Urinary bladder (tissue), 4 donors: Measurements from ENCODE around the gene CRADD. TPM values are rescaled to one million over a fixed set of nuclear protein-coding genes. Genes with fewer than 3 reads are reported as not detected.
"Not testable (repeated sequence)": the region's sequence is repeated elsewhere in the genome, so short reads cannot be mapped to it uniquely, and the experiment has no call there.

Source experiments
- DNase-seq: peaks from one replicate; pipeline ENCODE4 v3.0.0-alpha.2; 2015; ENCODE audit errors: extremely low spot score
- H3K27ac ChIP-seq: one replicate; pipeline ENCODE4 v1.5.1; 2013; ENCODE audit warnings: low read depth, mild to moderate bottlenecking, moderate library complexity
- H3K36me3 ChIP-seq: one replicate; pipeline ENCODE4 v1.6.1; 2013; ENCODE audit warnings: mild to moderate bottlenecking, moderate library complexity; ENCODE audit not compliant: insufficient read depth
- H3K4me1 ChIP-seq: one replicate; pipeline ENCODE4 v1.6.1; 2013; ENCODE audit warnings: mild to moderate bottlenecking, moderate library complexity; ENCODE audit not compliant: insufficient read depth
- H3K4me3 ChIP-seq: one replicate; pipeline ENCODE4 v1.5.1; 2013; ENCODE audit warnings: low read depth, low read length
- WGBS: extraction: QIAGEN DNeasy Blood & Tissue Kit; methylation state at CpG from one replicate; pipeline ENCODE4 v1.1.7; 2013; 5-methylcytosine and 5-hydroxymethylcytosine counted together
- polyA plus RNA-seq: library from polyadenylated mRNA; stranded (reverse); fragments of 200-250 nt; gene quantifications from one replicate; pipeline ENCODE4 v1.2.3, GENCODE V29; 2013
- total RNA-seq: library from RNA; depleted of rRNA; stranded (reverse); fragments of >200 nt; gene quantifications from one replicate; pipeline ENCODE4 v1.2.3, GENCODE V29; 2014
- donor health status: healthy with polysubstance abuse.
- donor health status: healthy.

CRADD gene
- total and polyA plus RNA-seq, 2 donors: 22.7 to 29.6 TPM

DNA sequence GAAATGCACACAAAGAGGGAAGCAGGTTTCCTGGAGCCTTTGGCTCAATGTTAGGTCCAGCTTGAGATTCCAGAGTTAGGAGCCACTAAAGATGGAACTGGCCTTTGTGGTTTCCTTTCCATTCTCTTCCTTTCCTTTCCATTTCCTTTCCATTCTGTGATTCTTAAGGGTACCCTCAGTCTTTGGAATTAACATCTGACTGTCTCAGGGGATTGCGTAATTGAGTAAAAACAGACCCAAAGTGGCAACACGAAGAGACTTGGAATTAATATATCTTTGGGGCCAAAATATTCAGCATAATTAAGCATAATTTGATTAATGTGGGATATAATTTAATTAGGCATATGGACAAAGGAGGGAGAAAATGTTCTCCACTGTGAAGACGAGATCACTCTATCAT is 205.6 kb downstream of the CRADD start:
- H3K4me1 ChIP-seq: no peaks in the 10 kb centered on the region

DNA sequence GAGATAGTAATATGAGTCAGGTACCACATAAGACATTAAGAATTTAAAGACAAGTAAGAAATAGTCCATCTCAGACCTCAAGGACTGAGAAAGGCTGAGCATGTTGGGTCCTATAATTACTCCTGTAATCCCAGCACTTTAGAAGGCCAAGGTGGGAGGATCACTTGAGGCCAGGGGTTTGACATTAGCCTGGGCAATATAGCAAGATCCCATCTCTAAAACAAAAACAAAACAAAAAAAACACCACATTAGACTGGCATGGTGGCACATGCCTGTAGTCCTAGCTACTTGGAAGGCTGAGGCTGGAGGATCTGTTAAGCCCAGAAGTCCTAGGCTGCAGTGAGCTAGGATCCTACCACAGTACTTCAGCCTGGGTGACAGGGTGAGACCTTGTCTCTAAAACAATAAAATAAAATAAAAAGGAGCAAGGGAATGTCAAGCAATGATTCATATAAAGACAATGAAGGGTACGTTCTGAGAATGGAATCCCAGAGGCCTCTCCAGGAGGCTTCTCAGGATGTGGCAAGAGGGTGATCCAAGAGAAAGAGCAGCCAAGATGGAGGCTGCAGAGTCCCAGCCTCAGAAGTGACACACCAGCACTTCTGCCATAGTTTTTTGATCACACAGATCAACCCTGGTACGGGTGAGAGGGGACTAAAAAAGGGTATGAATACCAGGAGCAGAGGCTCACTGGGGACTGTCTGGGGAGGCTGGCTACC is 206.4 kb downstream of the CRADD start:
- WGBS: 74% methylated on average over 2 of the region's 2 CpGs
- no peak overlapping the region for H3K27ac ChIP-seq
- H3K4me1 ChIP-seq: no peaks in the 10 kb centered on the region
- no peak for DNase-seq
- no peak overlapping the region for H3K4me3 ChIP-seq
- H3K36me3 ChIP-seq: no peaks in the 10 kb centered on the region

More for the DNA sequence above, 205.6 kb downstream of the CRADD start:
- WGBS: 80% methylated on average over 3 of the region's 3 CpGs
- no peak for DNase-seq
- H3K36me3 ChIP-seq: no peaks in the 10 kb centered on the region
- no peak overlapping the region for H3K27ac ChIP-seq
- H3K4me3 ChIP-seq: no peak overlapping the region

DNA sequence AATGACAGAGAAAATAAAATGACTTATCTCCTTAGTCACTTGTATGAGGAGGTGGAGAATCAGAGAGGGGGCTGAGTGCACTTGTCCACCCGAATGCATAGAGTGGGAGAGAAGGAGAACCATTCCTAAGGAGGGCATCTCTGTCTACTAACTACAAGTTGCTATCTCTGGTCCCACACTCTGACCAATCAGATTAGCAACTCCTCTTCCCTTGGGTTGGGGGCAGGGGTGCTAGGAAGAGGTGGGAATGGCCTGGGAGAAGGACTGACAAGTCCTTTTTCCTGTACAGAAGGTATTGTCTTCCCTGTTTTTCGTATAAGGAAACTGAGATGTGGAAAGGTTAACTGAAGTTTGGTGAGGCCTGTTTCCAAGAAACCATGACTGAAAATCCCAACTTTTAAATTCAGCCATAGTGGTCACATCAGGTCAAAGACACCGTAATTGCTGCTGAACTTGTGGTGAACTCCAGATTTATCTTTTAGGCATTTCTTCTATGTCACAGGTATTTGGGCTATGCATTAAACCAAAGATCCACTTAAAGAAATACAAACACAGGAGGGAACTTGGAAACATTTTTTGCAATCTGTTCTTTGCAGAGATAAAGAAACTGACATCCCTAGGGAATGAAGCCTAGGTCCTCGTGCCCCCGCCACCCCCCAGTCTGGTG is 207.8 kb downstream of the CRADD start:
- no peaks in the 10 kb centered on the region for H3K36me3 ChIP-seq
- no peak for DNase-seq
- no peaks in the 10 kb centered on the region for H3K4me1 ChIP-seq
- no peak overlapping the region for H3K27ac ChIP-seq
- 51% methylated on average over 5 of the region's 5 CpGs for WGBS
- no peak overlapping the region for H3K4me3 ChIP-seq

DNA sequence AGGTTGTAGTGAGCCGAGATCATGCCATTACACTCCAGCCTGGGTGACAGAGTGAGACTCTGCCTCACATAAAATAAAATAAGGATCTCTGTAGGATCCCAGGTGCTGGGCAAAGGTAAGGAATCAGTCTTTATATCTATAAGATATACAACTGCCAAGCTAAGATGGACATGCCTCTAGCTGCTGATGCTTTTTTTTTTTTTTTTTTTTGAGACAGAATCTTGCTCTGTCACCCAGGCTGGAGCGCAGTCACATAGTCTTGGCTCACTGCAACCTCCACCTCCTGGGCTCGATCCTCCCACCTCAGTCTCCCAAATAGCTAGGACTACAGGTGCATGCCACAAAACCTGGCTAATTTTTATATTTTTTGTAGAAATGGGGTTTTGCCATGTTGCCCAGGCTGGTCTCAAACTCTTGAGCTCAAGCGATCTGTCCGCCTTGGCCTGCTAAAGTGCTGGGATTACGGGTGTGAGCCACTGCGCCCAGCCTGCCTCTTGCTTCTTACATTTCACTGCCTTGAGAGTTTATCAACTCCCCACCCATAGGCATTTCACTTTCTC is 208.9 kb downstream of the CRADD start:
- not testable (repeated sequence) for H3K4me3 ChIP-seq, H3K4me1 ChIP-seq, H3K36me3 ChIP-seq, H3K27ac ChIP-seq, DNase-seq
- WGBS: 87% methylated on average over 7 of the region's 7 CpGs

DNA sequence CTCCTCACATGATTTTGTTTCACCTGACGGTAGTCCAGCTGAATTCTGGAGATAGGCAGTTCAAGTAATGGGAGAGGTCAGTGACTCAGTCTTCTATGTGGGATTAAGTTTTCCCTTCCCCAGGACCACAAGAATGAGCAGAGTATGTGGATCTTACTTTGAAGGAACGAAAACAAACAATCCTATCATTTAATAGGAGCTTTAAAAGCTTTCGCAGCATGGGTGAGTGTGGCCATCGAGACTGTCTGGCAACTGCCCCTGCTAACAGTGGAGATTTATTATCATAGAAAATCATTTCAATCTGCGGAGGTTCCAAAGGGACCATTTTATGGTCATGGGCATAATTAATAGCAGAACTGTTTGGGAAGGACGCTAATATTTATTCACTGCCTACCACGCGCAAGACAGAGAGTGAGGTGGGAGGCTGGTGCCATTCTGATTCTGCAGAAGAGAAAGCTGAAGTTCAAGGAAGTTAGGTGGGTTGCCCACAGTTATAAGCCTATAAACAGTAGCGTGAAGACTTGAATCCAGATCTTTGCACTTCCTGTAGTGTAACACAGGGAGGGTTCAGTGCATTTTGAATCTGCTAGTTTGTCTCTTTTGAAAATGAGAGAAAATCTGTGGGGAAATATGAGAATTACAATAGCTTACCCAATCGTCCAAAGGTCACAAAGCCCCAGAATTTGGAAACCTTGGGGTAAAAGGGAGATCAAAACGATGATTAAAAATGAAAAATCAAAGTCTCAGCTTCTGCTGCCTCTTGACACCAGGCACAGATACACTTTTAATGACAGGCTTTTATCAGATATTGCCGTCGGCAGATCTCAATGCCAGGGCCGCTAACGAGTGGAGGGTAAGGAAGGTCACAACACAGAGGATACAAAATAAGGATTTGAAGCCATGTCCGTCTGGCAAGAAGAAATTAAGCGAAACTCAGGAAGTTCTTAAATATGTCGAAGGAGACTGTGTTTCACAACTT is 209.6 kb downstream of the CRADD start:
- no peaks in the 10 kb centered on the region for H3K4me1 ChIP-seq
- DNase-seq: no peak
- H3K4me3 ChIP-seq: no peak overlapping the region
- no peaks in the 10 kb centered on the region for H3K36me3 ChIP-seq
- no peak overlapping the region for H3K27ac ChIP-seq
- WGBS: 70% methylated on average over 18 of the region's 18 CpGs

DNA sequence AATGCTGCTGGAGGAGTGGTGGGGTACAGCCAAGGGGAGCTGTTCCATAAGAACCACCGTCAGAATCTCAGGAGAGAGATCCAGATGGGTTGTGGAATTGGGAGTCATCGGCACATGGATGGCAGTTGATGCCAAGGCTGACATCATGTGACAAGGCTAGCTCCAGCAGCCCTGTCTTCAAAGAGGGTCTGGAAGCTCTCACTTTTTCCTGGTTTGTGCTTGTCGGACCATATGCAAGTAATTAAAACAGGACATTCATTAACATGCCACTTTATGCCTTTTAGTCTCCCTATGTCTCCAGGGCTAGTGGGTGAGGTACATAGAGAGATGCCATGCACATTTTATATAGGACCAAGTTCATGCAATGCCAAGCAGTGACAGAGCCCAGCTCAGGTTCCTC is 211.8 kb downstream of the CRADD start:
- DNase-seq: no peak
- WGBS: 88% methylated on average over 3 of the region's 3 CpGs
- Histone ChIP-seq H3K36me3 (no peaks in the 10 kb centered on the region), H3K27ac (no peak overlapping the region), H3K4me1 (no peaks in the 10 kb centered on the region), H3K4me3 (no peak overlapping the region)

DNA sequence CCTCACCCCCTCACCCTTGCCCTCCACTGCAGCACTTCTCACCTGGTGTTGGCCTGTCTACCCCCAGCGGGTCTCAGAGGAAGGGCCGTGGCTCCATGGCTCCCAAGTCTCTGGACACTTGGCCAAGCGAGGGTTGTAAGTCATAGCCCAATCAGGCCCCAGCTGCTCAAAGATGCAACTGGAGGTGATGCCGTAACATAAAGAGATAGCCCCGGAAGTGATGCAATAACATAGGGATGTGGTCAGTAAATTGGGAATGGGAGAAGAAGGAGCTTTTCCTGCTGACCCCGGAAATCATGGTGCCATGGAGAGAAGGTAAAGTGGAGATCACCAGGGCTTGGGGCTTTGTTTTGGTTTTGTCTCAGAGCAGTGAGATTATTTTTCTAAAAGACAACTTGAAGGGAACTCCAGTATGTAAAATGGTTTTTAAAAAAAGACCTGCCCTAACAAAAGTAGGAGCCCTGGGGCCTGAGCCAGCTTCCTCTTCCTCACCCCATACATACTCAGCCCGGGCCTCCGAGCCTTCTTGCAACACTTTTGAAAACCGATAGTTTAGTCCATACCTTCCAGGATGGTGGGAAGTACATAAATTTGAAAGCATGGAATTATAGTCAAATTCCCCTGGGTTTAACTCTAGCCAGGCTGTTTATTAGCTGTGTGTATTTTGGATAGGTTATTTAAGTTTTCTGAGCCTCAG is 212.5 kb downstream of the CRADD start:
- H3K4me1 ChIP-seq: no peaks in the 10 kb centered on the region
- DNase-seq: no peak
- no peak overlapping the region for H3K4me3 ChIP-seq
- 85% methylated on average over 9 of the region's 9 CpGs for WGBS
- no peaks in the 10 kb centered on the region for H3K36me3 ChIP-seq
- H3K27ac ChIP-seq: no peak overlapping the region

DNA sequence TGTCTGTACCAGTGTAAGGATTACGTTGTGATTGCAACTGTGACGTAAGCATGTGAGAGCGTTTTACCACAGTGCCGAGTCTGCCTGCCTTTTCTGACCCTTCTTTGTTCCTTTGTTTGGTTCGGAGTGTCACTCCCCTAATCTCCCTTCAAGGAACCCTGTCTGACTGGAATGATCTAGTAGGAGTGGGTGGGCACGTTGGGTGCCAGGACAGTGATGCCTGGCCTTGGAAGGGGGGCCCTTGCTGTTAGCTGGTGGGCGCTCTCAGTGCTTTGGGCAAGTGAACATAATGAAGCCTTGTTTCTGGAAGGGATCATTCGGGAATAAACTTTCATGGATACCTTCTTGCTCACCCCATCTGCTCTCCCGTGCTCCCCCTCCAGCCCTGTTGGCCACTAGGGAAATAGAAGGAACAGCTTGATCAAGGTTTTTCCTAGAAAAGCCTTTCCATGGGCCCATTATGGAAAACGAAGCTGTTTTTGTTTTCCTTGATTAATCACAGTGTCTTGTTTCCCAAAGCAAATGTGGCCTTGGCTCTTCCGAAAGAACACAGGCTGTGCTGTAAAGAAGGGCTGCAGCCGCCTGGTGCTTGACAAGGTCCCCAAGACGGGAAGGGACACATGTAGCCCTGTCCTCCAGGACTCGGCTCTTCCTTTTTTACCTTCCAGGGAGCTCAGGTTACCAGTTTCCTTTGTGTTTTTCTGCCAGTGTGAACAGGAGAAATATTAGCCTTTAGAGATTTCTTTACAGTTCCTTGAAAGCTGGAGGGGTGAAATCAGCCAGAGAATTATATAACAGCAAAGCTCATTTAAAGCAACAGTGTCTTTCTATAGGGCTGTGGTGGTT is 215.5 kb downstream of the CRADD start:
- Histone ChIP-seq H3K27ac (no peak overlapping the region), H3K4me3 (no peak overlapping the region), H3K4me1 (no peaks in the 10 kb centered on the region), H3K36me3 (no peaks in the 10 kb centered on the region)
- WGBS: 52% methylated on average over 14 of the region's 14 CpGs
- no peak for DNase-seq

DNA sequence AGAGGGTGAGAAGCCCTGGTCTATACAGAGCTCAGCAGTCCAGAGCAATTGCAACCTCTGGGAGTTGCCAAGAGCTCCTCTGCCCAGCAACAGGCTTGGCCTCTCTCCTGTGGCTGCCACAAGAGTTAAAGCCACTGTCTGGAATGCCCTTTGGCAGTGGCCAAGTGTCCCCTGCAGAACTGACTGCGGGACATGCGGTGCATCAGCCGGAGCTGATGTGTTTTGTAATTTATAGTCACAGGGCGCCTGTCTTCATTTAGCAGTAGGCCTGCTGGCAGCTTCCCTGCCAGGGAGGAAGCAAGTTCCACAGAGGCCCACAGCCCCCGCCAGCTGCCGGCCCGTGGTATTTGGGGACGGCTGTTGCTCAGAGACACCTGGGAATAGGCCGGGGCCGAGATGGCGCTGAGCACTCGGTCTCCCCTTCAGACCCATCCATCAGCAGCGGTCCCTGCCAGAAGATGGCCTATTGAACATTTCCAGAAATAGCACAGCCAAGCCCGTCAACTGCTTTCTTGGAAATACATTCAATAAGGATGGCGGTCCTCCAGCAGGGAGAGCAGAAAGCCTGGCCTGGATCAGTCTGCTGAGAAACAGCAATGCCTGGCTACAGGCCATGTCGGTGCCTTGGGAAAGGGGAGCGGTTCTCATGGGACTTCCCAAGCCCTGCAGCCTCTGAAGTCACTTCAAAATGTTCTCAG is 217.4 kb downstream of the CRADD start:
- no peak for DNase-seq
- Histone ChIP-seq H3K4me3 (no peak overlapping the region), H3K4me1 (no peaks in the 10 kb centered on the region), H3K36me3 (no peaks in the 10 kb centered on the region), H3K27ac (no peak overlapping the region)
- WGBS: 11% methylated on average over 17 of the region's 17 CpGs

DNA sequence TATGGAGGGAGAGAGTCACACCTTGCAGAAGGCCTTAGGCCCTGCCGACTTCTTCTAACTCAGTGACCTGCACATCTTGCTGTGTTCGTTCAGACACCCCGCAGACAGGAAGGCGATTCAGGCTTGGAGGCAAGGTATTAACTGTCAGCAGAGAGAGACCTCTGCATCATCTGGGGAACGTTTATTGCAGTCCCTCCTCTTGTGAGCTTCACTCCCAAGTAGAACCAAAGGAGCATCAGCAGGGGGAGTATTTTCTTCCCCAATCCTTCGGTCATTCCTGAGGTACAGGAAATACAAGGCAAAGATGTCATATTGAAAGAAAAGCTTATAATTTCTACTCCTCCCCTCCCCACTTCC is 217.9 kb downstream of the CRADD start:
- DNase-seq: no peak
- H3K36me3 ChIP-seq: no peaks in the 10 kb centered on the region
- WGBS: 28% methylated on average over 6 of the region's 6 CpGs
- peak overlapping the region; percentile 27 for H3K27ac ChIP-seq
- H3K4me1 ChIP-seq: no peaks in the 10 kb centered on the region
- no peak overlapping the region for H3K4me3 ChIP-seq

DNA sequence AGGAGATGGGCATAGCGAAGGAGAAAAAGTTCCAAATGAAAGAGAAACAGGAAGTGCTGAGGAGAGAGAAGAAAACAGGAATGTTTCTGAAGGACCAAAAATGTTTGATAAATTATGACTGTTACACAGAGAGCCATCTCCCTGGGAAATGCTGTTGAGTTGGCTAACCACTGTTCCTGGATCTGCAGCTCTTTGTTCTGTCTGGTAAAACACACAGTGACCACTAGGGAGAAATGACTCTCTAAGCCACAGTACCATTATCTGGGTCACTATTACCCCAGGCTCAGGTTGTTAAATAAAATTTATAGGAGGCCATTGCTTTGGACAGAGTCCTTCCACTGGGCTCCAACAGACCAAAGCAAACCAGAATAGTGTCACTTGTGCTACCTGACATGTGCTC is 219.3 kb downstream of the CRADD start:
- Histone ChIP-seq H3K27ac (no peak overlapping the region), H3K4me3 (no peak overlapping the region), H3K4me1 (no peaks in the 10 kb centered on the region), H3K36me3 (no peaks in the 10 kb centered on the region)
- WGBS: 95% methylated on average over 1 of the region's 1 CpG
- no peak for DNase-seq

DNA sequence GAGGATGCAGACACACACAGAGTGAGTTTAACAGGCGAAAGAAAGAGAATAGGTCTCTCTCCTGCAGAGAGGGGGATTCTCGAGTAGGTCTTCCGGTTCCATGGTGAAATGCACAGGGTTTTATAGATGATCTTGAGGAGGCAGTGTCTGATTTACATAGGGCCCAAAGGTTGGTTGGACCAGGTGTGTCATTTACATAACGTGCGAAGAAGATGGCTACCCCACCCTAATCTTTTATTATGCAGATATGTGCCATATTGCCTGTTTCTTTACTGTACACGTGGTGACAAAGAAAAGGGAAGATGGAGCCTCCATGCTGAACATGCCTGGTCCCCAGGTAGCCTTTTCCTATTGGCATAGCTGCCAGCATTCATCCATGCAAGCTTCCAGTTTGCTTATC is 219.8 kb downstream of the CRADD start:
- Histone ChIP-seq H3K36me3 (no peaks in the 10 kb centered on the region), H3K4me1 (no peaks in the 10 kb centered on the region), H3K4me3 (no peak overlapping the region), H3K27ac (no peak overlapping the region)
- DNase-seq: no peak
- WGBS: 90% methylated on average over 6 of the region's 6 CpGs
